K562 (cell line): ENCODE results near the gene CFAP126. TPM values are rescaled to one million over a fixed set of nuclear protein-coding genes. Genes with fewer than 3 reads are reported as not detected.
A peak's percentile ranks its signal among the peaks of the same experiment; 100 is the strongest.

Experiments
- EHMT2 ChIP-seq: fragments of 450-650 bp; IDR thresholded peaks from 2 replicates; pipeline ENCODE4 v1.6.1; 2018; ENCODE audit warnings: antibody characterized with exemption
- EZH2 ChIP-seq: IDR thresholded peaks from 2 replicates; pipeline ENCODE4 v1.6.1; 2012; ENCODE audit warnings: low read depth, mild to moderate bottlenecking, inconsistent platforms, low read length, borderline replicate concordance
- FOXK1 ChIP-seq: sonication (generic); formaldehyde crosslinking; IDR thresholded peaks from 2 replicates; pipeline ENCODE4 v1.8.0; 2022; ENCODE audit warnings: missing genetic modification reagents, mild to moderate bottlenecking, borderline replicate concordance
- HEY1 ChIP-seq: fragments of 250-450 bp; sonication (Bioruptor Pico); IDR thresholded peaks from 2 replicates; pipeline ENCODE4 v1.5.0; 2020; ENCODE audit warnings: mild to moderate bottlenecking, moderate library complexity, borderline replicate concordance
- HNRNPLL ChIP-seq: fragments of 200-400 bp; formaldehyde crosslinking; IDR thresholded peaks from 2 replicates; pipeline ENCODE4 v1.6.1; 2017; ENCODE audit warnings: low read length, low read depth, mild to moderate bottlenecking; ENCODE audit not compliant: poor library complexity, severe bottlenecking
- KLF13 ChIP-seq: fragments of 450-650 bp; IDR thresholded peaks from 2 replicates; pipeline ENCODE4 v1.6.1; 2016; ENCODE audit warnings: missing genetic modification characterization, low read depth, mild to moderate bottlenecking, missing compliant biosample characterization, moderate library complexity, borderline replicate concordance
- LEF1 ChIP-seq: fragments of 450-650 bp; IDR thresholded peaks from 2 replicates; pipeline ENCODE4 v1.6.1; 2016; ENCODE audit warnings: mild to moderate bottlenecking
- MCM3 ChIP-seq: fragments of 450-650 bp; IDR thresholded peaks from 2 replicates; pipeline ENCODE4 v1.6.1; 2016
- MEF2A ChIP-seq: IDR thresholded peaks from 2 replicates; pipeline ENCODE4 v1.6.1; 2011; ENCODE audit warnings: low read depth, mild to moderate bottlenecking, low read length, moderate library complexity; ENCODE audit not compliant: control insufficient read depth
- NCOR1 ChIP-seq: fragments of 450-650 bp; IDR thresholded peaks from 2 replicates; pipeline ENCODE4 v1.6.1; 2016; ENCODE audit warnings: mild to moderate bottlenecking, moderate library complexity
- SIRT6 ChIP-seq: IDR thresholded peaks from one replicate; pipeline ENCODE4 v1.6.1; 2012; ENCODE audit warnings: low read depth, mild to moderate bottlenecking, control low read depth, inconsistent platforms, low read length, moderate library complexity
- TBL1XR1 ChIP-seq, 2 experiments: IDR thresholded peaks; 2 replicates each; pipeline ENCODE4 v1.6.1; 2012; ENCODE audit warnings: improper control_type of control experiment in 2 of 2, low read length in 2 of 2, mild to moderate bottlenecking in 1 of 2
- TGIF2 ChIP-seq: sonication (generic); formaldehyde crosslinking; IDR thresholded peaks from 2 replicates; pipeline ENCODE4 v1.8.1; 2022; ENCODE audit warnings: mild to moderate bottlenecking, missing genetic modification reagents, moderate library complexity
- YBX1 ChIP-seq: fragments of 450-650 bp; IDR thresholded peaks from 2 replicates; pipeline ENCODE4 v1.7.1; 2016; ENCODE audit warnings: mild to moderate bottlenecking
- ZNF644 ChIP-seq: fragments of 200-800 bp; sonication (Bioruptor generic); IDR thresholded peaks from 2 replicates; pipeline ENCODE4 v1.6.1; 2016; ENCODE audit warnings: low read depth, missing genetic modification characterization, missing compliant biosample characterization
- polyA plus RNA-seq, 8 experiments: library from polyadenylated mRNA; depleted of rRNA in 4 of 8; stranded (reverse) in 5 of 8; unstranded in 3 of 8; fragments of >200 nt; fragmentation: Nextera tagmentation in 2 of 8; fragmentation: Illumina TruSeq in 1 of 8; extraction: Ambion mirVana in 2 of 8; extraction: Trizol in 1 of 8; gene quantifications; 2 replicates each; pipeline versions ENCODE4 v1.2.1 to v1.2.3, GENCODE V29; 2011 to 2014; ENCODE audit warnings: inconsistent platforms in 1 of 8, missing spikeins in 1 of 8
- total RNA-seq, 7 experiments: library from RNA; depleted of rRNA in 6 of 7; stranded (reverse); fragments of >200 nt in 6 of 7; fragmentation: Illumina TruSeq in 2 of 7; extraction: Trizol in 2 of 7; gene quantifications; 2 replicates each; pipeline versions ENCODE4 v1.2.1 to v1.2.3, GENCODE V29; 2011 to 2021; ENCODE audit warnings: low replicate concordance in 1 of 7
- TF ChIP-seq, protein P1 (sequence below): sonication (generic); formaldehyde crosslinking; IDR thresholded peaks from 2 replicates; pipeline ENCODE4 v1.9.0; 2022; ENCODE audit warnings: mild to moderate bottlenecking, missing genetic modification reagents
- TF ChIP-seq, protein P2 (sequence below): fragments of 250-450 bp; sonication (Bioruptor Pico); IDR thresholded peaks from 2 replicates; pipeline ENCODE4 v1.5.0; 2021
- TF ChIP-seq, protein P3 (sequence below), 2 experiments: fragments of 450-650 bp; IDR thresholded peaks; 2 replicates each; pipeline ENCODE4 v1.6.1; 2016; ENCODE audit warnings: mild to moderate bottlenecking in 2 of 2, borderline replicate concordance in 1 of 2, low read depth in 1 of 2, moderate library complexity in 1 of 2

Gene CFAP126
- total and polyA plus RNA-seq, 9 of the 15 experiments (the other 6 are each of a cell fraction or from before 2014, with no cell fraction given) = not detected

DNA sequence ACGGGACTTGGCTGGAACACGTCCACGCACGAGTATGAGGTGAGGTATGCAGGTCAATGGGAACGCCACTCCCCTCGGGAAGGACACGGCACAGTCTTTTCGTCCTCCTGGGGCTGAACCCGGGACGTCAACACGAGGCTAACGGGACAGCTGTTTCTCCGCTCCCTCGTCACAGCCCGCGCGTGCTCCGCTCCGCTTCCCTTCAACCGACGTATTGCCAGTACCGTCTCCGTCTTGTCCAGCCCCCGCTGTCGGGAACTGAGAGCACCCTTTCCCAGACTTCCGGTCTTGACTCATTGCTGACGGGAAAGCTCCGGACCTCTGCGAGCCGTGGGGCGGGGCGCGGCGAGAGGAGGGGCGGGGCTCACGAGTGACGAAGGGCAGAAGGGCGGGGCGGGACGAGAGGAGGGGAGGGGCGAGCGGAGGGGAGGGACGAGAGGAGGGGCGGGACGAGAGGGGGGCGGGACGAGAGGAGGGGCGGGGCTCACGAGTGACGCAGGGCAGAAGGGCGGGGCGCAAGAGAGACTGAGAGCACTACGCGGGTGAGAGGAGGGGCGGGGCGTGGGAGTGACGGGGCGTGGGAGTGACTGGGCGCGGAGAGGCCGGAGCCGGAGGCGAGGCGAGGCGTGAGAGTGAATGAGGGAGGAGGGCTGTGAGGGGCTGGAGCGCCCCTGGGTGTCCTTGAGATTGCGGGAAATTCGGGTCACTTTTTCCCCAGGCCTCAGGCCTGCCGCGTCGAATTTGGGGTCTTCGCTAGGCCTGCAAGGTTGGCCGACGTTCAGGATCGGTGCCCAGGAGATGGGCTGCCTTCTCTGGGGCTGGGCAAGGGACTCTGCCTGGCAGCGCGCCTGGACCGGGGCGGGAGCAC lies 22.2 kb upstream of the CFAP126 start (continued):
- TF ChIP-seq HNRNPLL (no peak), MEF2A (no peak), KLF13 (tag) (no peak), EZH2 (no peak), EHMT2 (no peak), NCOR1 (no peak; the same call in 1 of the 2 replicates), SIRT6 (no peak), ZNF644 (tag) (no peak), MCM3 (no peak), TGIF2 (no peak), FOXK1 (peak; percentile 80), HEY1 (CRISPR knock-in tag) (no peak), YBX1 (no peak), TBL1XR1 (IDR thresholded peaks at IDR 0.05; ENCODE audit: low read length in 2 of 2) (0 out of 4 replicates have a peak, but pooled peaks of 1 of the 2 experiments have one; percentile 17), LEF1 (no peak)
- TF ChIP-seq, protein P1, sequence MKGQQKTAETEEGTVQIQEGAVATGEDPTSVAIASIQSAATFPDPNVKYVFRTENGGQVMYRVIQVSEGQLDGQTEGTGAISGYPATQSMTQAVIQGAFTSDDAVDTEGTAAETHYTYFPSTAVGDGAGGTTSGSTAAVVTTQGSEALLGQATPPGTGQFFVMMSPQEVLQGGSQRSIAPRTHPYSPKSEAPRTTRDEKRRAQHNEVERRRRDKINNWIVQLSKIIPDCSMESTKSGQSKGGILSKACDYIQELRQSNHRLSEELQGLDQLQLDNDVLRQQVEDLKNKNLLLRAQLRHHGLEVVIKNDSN (CRISPR knock-in tag) = no peak
- TF ChIP-seq, protein P2, sequence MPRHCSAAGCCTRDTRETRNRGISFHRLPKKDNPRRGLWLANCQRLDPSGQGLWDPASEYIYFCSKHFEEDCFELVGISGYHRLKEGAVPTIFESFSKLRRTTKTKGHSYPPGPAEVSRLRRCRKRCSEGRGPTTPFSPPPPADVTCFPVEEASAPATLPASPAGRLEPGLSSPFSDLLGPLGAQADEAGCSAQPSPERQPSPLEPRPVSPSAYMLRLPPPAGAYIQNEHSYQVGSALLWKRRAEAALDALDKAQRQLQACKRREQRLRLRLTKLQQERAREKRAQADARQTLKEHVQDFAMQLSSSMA (CRISPR knock-in tag) = 0 out of 2 replicates have a peak, but pooled peaks have one; percentile 58
- TF ChIP-seq, protein P3, sequence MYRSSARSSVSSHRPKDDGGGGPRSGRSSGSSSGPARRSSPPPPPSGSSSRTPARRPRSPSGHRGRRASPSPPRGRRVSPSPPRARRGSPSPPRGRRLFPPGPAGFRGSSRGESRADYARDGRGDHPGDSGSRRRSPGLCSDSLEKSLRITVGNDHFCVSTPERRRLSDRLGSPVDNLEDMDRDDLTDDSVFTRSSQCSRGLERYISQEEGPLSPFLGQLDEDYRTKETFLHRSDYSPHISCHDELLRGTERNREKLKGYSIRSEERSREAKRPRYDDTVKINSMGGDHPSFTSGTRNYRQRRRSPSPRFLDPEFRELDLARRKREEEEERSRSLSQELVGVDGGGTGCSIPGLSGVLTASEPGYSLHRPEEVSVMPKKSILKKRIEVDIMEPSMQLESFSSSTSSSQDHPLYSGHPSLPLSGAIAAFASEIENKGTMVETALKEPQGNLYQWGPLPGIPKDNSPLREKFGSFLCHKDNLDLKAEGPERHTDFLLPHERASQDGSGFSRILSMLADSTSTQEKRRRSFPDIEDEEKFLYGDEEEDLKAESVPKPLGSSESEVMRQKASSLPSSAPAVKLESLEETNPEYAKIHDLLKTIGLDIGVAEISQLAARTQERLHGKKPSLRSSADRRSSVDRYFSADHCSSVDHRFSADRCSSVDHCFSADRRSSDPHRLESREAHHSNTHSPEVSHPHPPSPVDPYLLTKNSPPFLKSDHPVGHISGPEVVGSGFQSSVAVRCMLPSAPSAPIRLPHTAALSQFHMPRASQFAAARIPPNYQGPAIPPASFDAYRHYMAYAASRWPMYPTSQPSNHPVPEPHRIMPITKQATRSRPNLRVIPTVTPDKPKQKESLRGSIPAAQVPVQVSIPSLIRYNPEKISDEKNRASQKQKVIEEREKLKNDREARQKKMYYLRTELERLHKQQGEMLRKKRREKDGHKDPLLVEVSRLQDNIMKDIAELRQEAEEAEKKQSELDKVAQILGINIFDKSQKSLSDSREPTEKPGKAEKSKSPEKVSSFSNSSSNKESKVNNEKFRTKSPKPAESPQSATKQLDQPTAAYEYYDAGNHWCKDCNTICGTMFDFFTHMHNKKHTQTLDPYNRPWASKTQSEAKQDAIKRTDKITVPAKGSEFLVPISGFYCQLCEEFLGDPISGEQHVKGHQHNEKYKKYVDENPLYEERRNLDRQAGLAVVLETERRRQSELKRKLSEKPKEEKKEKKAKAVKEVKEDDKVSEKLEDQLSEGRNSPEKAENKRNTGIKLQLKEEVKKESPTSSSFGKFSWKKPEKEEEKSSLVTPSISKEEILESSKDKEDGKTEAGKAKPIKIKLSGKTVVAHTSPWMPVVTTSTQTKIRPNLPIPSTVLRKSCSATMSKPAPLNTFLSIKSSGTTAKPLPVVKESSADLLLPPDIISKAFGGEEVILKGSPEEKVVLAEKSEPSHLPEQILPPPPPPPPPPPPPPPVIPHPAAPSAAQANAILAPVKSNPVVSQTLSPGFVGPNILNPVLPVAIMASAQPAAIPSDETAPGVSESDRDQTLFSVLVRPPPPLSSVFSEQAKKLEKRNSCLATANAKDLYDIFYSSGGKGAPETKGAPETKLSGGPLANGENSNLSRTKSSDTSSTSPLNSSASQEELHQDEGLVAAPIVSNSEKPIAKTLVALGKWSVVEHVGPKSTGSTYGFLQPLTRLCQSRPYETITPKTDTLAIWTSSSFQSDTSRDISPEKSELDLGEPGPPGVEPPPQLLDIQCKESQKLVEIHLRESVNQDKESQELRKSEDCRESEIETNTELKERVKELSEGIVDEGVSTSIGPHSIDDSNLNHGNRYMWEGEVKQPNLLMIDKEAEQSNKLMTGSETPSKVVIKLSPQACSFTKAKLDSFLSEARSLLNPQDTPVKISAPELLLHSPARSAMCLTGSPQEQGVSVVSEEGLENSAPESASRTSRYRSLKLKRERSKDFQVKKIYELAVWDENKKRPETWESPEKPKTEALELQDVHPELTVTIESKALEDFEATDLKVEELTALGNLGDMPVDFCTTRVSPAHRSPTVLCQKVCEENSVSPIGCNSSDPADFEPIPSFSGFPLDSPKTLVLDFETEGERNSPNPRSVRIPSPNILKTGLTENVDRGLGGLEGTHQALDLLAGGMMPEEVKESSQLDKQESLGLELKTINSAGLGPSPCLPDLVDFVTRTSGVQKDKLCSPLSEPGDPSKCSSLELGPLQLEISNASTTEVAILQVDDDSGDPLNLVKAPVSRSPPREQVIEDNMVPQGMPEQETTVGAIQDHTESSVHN (IDR thresholded peaks at IDR 0.05; ENCODE audit: borderline replicate concordance in 1 of 2, low read depth in 1 of 2) = peak in 1 of 2 experiments; percentile 23; a peak in 1 of 4 replicates
